CD4-positive, alpha-beta T cell treated with Interleukin-4 for 4 hours (primary cell): ENCODE data around the gene ARF3.

Source experiments
- DNase-seq: peaks from one replicate; pipeline ENCODE4 v3.0.0-alpha.2; 2020

The ARF3 gene

GRCh38 chr12:48957141-48958048 is at the start of gene ARF3:
ARF3 (minus strand) TSS chr12:48957487; CDS start chr12:48941095, 16,392 bp downstream.
- peak; percentile 92 for DNase-seq

GRCh38 chr12:49000346-49000745 is 43.1 kb upstream of the ARF3 start:
- DNase-seq, result no peak

- DNase-seq, result peak; percentile 14
These were observed 42.3 kb upstream of the ARF3 start, which contains the start of gene DDN for GRCh38 chr12:48999371-49000131. DDN (minus strand) TSS chr12:48999375; CDS start chr12:48999287, 88 bp downstream.

GRCh38 chr12:48998497-48999353 is 41.4 kb upstream of the ARF3 start:
- DNase-seq, result no peak

DNA sequence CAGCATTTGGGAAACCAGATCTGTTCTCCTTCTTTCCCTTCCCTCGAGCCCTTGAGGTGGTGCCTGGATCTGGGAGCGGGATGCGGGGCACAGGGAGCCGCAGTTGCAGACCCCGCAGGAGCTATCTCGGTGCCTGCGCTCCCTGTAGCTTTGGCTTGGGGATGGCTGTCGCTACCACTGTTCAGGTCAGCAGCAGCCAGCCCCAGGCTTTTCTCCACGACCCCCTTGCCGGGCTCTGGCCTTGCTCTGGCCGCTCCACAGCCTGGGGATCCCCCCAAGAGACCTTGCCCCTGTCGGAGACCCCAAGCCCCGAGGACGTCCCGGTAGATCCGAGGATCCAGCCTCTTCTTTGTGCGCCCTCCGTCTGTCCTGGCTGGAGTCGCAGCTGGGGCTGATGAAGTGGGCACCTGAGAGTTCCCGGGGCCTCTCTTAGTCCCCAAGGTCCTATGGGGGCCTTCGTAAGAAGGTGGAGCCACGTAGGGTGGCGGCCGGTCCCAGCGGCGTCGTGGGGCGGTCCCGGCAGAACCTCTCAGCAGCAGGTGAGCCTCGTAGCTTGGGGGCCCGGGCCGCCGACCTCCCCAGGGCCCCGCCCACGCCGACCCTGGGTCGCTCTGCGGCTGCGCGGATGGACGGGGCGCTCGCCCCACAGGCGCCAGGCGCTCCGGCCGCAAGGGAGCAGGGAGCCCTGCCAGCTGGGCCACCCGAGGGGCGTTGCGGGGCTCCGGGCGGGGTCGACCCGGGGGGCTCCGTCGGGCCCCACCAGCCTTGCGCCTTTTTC is 40.6 kb upstream of the ARF3 start:
- DNase-seq, result no peak

- DNase-seq, result peak; percentile 41
These were observed 39.8 kb upstream of the ARF3 start for GRCh38 chr12:48996794-48997718.

GRCh38 chr12:48995086-48995879 is 38.0 kb upstream of the ARF3 start:
- no peak for DNase-seq

DNA sequence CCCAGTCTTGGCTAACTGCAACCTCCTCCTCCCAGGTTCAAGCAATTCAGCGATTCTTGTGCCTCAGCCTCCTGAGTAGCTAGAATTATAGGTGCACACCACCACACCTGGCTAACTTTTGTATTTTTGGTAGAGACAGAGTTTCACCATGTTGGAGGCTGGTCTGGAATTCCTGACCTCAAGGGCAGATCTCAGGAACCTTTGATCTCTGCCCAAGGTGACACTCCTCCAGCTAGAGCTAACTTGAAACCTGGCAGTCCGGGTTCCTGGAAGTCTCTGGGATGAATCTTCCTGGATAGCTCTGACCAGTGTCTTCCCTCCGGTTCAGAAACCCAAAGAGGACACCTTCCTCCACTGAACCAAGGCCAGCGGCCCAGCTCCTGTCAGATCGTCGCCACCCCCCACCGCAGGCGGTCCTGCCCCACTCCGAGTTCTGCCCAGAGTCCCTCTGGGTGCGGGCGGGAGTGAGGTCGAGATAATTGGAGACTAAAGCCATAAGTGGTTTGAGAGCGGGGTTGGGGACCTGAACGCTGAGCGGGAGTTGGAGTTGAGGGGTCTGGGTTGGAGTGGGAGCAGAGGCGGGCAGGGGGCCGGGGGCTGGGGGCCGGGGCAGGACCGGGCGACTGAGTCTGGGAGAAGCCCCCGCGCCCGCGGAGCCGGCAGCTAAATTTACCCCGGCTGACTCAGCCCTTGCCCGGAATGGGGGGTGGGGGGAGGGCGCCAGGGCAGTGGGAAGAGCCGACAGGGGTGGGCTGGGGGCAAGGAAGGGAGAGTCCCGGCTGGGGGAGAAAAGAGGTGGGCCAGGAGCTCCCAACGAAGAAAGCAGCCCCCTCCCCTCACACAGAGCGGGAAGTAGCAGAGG is 37.2 kb upstream of the ARF3 start:
- no peak for DNase-seq

DNA sequence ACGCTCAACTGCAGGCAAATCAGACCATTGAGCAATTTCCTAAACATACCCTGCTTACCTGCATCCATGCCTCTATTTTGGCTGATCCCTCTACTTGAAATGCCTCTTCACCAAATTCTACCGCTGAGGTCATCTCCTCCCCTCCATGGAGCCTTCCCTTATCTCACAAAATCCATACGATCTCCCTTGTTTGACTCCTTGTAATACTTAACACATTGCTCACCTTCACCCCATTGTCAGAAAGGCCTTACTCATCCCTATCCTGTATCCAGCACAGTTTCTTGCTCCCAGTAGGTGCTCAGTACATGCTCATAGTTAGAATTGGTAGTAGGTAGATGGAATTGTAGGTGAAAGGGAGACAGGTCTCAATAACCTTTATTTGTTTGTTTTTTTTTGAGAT is 36.5 kb upstream of the ARF3 start:
- DNase-seq, result no peak

DNA sequence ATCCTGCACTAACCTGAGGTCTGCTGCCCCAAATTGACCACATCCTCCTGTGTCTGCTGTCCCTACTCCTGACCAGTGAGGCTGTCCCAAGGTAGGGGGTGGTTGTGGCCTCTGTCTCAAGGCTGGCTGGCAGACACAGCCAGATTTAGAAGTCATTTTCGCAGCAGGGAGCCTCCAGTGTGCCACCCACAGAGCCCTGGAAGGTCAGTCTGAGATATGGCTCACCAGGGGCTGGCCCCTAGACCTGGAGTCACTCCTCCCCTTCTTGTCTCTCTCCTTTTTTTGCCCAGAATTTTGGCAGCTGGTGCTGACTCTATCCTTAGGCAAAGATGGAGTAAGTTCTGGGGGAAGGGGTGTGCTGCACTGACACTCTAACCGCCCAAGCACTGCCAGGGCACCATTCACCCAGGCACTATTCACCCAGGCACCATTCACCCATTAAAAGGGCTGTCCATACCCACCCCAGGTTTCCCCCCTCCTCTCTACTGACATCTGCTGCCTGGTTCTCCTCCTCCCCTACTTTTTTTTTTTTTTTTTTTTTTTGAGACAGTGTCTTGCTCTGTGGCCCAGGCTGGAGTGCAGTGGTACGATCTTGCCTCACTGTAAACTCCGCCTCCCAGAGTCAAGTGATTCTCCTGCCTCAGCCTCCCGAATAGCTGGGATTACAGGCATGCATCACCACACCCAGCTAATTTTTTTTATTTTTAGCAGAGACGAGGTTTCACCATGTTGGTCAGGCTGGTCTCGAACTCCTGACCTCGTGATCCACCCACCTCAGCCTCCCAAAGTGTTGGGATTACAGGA is 34.2 kb upstream of the ARF3 start:
- no peak for DNase-seq

DNA sequence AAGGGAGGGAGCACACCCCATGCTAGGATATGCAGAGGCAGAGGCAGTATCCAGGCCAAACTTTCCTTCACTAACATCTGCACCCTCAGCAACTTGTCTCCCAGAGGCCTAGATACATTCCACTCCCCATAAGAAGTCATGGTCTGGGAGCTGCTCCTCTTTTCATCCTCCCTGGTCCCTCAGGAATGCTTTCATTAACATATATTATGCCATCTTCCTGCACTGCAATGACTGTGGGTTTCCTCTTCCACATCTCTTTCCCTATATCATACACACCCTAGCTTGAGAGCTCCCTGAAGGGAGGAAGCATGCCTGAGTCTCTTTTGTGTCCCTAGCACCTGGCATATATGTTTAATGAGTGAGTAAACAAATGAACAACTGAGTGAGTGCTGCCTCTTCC is 33.3 kb upstream of the ARF3 start:
- no peak for DNase-seq

- peak; percentile 60 for DNase-seq
These were observed 30.9 kb upstream of the ARF3 start for GRCh38 chr12:48988030-48988649.

DNA sequence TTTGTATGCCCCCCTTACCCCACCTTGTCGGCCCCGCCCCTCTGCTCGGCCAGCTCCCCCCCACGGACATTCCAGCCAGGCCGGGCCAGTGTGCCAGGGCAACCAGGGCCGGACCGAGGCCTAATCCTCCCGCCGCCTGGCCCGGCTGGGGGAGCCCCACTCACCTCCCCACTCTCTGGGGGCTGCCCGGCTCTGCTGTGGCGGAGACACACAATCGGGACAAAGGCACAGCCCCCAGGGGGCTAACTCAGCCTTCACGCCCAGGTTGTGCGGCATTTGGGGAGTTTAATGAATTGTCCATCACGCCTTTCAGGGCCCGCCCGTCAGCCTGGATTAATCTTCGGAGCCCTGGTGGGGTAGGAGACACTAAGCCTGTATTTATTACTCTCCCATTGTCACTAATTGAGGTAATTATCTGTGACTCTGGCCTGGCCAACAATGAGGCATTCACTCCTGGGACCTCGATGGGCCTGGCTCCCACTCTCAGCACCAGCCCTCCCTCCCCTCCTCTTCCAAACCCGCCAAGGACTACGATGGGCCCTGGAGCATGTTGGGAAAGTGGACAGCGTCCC is 29.5 kb upstream of the ARF3 start:
- DNase-seq, result no peak

GRCh38 chr12:48985901-48986300 is 28.6 kb upstream of the ARF3 start:
- no peak for DNase-seq

GRCh38 chr12:48985475-48985897 is 28.2 kb upstream of the ARF3 start:
- DNase-seq, result no peak

- no peak for DNase-seq
These were observed 25.3 kb upstream of the ARF3 start for GRCh38 chr12:48982397-48983080.

DNA sequence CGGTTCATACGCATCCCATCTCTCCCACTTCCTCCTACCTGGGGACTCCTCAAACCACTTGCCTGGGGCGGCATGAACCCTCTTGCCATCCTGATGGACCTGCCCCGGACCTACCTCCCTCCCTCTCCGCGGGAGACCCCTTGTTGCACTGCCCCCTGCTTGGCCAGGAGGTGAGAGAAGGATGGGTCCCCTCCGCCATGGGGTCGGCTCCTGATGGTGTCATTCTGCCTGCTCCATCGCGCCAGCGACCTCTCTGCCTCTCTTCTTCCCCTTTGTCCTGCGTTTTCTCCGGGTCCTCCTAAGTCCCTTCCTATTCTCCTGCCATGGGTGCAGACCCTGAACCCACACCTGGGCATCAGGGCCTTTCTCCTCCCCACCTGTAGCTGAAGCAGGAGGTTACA is 24.5 kb upstream of the ARF3 start:
- no peak for DNase-seq
